ENCODE data around the gene SLC16A12.
"Not testable (repeated sequence)": the region's sequence is repeated elsewhere in the genome, so short reads cannot be mapped to it uniquely, and the experiment has no call there.

The SLC16A12 gene

DNA sequence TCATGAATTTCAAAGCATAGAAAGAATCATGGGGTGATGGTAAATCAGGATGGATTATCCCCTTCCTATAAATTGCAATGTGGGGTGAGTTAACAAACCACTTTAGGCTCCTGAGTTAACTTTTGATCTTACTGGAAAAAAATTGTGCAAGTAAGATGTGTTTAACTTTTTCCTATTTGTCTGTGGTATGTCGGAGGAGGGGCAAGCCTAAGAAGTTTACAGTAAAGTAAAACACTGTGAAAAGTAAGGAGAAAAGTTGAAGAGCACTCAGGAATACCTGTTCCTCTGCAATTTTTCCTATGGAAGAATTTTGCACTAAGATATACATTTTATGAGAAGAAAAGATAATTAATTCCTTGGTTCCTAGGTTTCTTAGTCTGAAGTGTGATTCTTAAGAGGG lies 76.6 kb downstream of the SLC16A12 start:
- no peak overlapping the region for H3K4me3 ChIP-seq (ENCODE audit: low read length)
- no peak for TF ChIP-seq ZNF274 (IDR thresholded peaks at IDR 0.05; ENCODE audit: low read depth, low read length)

DNA sequence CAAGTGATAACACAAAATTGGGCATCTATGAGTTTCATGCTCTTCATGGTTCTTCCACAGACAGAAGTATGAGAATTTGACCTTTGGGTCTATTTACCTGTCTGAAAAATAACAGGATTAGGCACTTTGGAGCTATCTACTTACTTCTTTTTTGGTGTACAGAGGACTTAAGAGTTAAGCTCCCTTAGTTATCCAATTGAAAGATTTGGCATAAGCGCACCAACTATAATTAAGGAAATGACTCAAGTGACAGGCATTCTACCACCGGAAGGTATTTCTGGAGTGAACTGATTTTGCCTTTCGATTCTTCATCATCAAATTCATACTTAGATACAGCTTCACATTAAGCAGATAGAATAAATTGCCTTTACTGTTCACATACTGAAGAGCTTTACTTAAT lies 77.1 kb downstream of the SLC16A12 start:
- no peak overlapping the region for H3K4me3 ChIP-seq (ENCODE audit: low read length)
- no peak for TF ChIP-seq ZNF274 (IDR thresholded peaks at IDR 0.05; ENCODE audit: low read depth, low read length)

DNA sequence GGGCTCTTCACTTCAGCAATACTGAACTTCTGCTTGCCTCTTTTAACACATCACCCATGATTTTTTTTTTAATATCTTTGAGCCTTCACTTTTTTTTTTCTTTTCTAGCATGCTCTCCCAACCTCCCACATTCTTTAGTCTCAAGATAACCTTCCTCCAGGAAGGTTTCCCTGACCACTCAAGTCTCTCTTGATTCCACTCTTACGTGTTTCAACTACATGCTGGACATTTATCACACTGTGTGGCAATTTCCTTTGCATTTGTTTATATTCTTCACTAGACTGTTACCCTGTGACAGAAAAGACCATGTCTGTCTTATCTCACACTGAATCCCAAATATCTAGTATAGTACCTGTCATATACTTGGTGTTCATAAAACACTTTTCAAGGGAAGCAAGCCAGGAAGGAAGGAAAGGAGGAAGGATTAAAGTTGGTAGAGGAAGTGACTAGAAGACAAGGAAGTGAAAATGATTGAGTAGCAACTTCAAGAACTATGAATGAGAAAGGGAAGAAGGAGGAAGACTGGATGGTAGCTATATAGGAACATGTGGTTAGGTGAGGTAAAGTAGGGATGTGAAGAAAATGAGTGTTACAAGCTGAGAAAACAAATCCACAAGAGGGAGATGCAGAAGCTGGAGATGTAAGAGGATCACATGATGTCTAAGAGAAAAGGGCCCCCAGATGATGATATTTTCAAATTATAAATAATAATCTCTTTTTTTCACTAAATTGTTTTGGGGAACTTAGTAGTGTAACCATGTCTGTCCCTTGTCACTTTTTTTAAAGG lies 80.6 kb downstream of the SLC16A12 start:
- no peak for TF ChIP-seq ZNF274 (IDR thresholded peaks at IDR 0.05; ENCODE audit: low read depth, low read length)
- H3K4me3 ChIP-seq (ENCODE audit: low read length): no peak overlapping the region

DNA sequence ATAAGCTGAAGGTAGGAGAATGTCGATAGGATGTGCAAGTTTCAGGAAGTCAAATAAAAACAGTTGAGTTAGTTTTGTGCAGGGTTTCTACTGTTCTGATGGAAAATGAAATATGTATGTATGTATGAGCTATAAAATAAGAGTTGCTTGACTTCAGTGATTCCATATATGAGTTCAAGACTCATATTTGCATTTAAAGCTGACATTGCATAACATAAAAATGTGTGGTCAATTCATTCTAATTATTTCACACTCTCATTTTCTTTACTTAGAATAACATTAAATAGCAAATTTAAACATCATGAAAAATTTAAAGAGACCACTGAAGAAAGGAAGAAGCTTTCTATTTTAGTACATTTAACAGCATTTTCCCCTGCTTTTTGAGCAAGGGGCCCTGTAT lies 83.2 kb downstream of the SLC16A12 start:
- no peak for TF ChIP-seq ZNF274 (IDR thresholded peaks at IDR 0.05; ENCODE audit: low read depth, low read length)
- no peak overlapping the region for H3K4me3 ChIP-seq (ENCODE audit: low read length)

DNA sequence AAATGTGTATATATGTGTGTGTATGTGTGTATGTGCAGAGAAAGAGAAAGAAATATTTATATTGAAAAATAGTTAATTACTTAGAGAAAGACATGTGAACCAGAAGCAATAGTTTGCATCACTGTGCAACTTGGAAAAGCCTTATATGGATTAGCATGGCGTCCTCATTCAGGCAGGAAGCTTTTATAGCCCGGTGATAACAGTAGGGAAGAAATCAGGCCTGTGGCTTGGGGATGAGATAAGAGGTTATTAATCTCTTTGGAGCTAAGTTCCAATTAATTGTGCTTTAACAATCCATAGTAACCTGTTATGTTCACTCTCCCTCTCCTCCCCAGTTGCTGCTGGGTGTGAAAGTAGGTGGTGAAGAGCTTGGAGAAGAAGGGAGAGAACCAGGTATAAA lies 84.5 kb downstream of the SLC16A12 start:
- TF ChIP-seq ZNF274 (IDR thresholded peaks at IDR 0.05; ENCODE audit: low read depth, low read length): no peak
- no peak overlapping the region for H3K4me3 ChIP-seq (ENCODE audit: low read length)

DNA sequence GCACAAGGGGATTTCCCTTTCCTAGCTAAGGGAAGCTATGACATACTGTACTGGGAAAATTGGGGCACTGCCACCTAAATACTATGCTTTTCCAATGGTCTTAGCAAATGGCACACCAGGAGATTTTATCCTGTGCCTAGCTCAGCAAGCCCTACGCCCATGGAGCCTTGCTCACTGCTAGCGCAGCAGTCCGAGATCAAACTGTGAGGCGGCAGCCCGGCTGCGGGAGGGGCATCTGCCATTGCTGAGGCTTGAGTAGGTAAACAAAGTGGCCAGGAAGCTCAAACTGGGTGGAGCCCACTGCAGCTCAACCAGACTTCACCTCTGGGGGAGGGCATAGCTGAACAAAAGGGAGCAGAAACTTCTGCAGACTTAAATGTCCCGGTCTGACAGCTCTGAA lies 90.6 kb downstream of the SLC16A12 start:
- H3K4me3 ChIP-seq (ENCODE audit: low read length): not testable (repeated sequence)

DNA sequence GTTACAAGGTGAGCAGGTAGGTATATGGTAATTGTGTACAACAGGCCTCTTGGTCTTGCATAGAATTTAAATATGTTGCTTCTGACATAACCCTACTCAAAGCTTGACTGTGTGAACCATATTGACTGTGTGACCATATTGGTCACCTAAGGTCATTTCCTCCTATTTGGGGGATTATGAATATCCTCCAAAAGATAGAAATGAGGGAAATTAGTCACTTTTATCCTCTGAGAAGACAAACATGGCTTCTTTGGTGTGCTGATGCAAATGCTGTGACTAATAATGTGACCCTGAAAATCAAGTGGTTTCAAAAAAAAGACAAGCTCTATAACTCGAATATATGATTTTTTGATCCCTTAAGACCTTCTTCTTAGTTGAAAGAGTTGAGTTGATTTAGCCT lies 93.1 kb downstream of the SLC16A12 start:
- TF ChIP-seq ZNF274 (IDR thresholded peaks at IDR 0.05; ENCODE audit: low read depth, low read length): no peak
- no peak overlapping the region for H3K4me3 ChIP-seq (ENCODE audit: low read length)

DNA sequence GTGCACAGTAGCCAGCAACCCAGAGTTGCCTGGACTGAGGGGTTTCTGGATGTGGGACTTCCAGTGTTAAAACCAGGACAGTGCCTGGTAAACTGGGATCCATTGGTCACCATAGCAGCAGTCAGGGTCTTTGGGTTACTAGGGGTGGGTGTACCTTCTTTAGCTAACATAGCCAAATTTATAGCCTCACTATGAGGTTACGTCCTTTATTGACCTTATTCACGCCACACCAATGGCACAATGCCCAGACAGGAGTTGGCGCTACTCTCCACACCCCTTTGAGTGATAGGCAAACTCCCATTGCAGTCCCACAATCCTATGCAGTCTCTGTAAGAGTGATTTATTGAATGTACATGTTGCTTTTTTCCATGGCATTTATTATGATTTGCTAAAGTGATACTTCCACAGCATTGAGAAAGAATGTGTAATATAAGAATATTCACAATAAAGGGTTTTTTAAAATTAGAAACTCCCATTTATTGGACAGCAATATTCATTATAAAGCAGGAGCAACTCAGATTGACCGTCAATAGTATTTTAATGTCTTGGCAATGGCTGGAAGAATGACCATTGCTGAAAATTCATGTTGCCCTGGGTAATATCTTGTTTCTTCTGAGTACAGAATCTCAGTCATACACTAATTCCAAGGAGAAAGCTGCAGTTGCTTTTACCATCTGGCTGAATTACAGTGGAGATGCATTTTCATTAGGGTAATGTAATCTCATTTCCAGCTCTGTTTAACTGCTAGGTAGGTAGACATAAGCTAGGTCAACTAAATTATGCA lies 95.0 kb downstream of the SLC16A12 start:
- no peak for TF ChIP-seq ZNF274 (IDR thresholded peaks at IDR 0.05; ENCODE audit: low read depth, low read length)

DNA sequence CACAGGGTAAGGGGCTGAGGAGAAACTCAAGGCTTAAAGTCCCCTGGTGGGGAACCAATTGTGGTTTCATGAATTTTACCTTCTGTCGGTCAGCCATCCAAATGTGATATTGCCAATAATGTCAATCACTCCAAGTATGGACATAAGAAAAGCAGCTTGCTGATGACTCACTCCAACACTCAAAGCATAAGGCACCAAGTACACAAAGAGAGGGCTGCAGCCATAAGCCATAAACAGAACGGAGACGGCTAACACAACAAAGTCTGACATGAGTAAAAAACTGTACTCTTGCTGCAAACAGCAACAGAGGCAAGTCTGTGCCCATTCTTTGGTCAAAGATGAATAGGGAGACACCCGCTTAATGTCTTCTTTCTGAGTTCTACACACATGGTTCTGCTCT lies 96.9 kb downstream of the SLC16A12 start:
- no peak for TF ChIP-seq ZNF274 (IDR thresholded peaks at IDR 0.05; ENCODE audit: low read depth, low read length)
- no peak overlapping the region for H3K4me3 ChIP-seq (ENCODE audit: low read length)

More for the DNA sequence above, 95.0 kb downstream of the SLC16A12 start:
- H3K4me3 ChIP-seq (ENCODE audit: low read length): no peak overlapping the region

DNA sequence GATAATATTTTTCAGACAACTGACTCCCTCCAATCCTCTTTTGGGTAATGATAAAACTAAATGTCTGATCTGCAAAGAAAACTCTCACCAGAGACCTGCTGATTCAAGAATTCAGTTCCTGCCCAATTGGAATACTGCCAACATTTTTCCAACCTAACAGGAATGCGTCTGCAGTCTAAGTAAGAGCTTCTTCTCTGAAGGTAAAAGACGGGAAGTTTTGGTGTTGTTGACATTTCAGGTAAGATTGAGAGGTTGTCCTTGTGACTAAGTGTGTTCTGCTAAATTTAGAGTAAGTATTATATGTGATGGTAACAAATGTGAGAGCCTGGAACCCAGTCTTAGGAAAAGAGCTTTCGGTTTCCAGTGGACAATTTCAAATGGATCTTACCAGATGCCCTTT lies 103.4 kb downstream of the SLC16A12 start:
- no peak for TF ChIP-seq ZNF274 (IDR thresholded peaks at IDR 0.05; ENCODE audit: low read depth, low read length)
- no peak overlapping the region for H3K4me3 ChIP-seq (ENCODE audit: low read length)

DNA sequence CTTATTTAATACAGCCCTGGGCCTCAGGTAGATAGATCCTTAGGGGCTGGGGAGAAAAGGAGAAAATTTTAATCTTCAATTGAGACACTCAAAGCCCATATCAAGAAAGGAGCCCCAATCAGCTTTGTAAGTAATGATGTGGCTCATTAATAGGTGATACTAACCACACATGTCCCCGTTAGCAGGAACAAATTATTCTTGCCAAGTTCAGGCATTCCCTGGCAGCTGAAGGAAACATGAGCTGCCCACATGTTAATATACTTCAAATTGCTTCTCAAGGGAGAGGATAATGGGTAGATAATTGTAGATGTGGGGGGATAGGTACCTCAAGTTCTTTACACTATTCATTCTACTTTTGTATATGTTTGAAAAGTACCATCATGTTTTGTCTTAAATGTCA lies 106.5 kb downstream of the SLC16A12 start:
- no peak overlapping the region for H3K4me3 ChIP-seq (ENCODE audit: low read length)
- TF ChIP-seq ZNF274 (IDR thresholded peaks at IDR 0.05; ENCODE audit: low read depth, low read length): no peak

DNA sequence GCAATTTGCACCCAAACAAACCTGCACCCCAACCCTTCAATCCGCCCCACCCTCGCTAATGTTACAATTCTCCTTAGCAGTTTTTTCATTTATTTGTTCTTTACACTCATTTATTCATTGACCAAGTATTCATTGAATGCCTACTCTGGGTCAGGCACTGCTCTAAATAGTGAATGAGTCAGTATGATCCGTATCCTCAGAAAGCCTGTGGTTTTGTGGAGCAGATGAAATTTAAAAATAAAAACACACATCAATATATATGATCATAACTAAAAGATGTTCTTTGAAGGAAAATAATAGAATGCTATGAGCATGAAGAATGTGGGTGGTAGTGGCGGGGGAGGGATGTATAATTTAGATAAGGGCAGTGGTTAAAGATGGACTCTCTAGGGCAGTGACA lies 107.8 kb downstream of the SLC16A12 start:
- TF ChIP-seq ZNF274 (IDR thresholded peaks at IDR 0.05; ENCODE audit: low read depth, low read length): no peak
- no peak overlapping the region for H3K4me3 ChIP-seq (ENCODE audit: low read length)

DNA sequence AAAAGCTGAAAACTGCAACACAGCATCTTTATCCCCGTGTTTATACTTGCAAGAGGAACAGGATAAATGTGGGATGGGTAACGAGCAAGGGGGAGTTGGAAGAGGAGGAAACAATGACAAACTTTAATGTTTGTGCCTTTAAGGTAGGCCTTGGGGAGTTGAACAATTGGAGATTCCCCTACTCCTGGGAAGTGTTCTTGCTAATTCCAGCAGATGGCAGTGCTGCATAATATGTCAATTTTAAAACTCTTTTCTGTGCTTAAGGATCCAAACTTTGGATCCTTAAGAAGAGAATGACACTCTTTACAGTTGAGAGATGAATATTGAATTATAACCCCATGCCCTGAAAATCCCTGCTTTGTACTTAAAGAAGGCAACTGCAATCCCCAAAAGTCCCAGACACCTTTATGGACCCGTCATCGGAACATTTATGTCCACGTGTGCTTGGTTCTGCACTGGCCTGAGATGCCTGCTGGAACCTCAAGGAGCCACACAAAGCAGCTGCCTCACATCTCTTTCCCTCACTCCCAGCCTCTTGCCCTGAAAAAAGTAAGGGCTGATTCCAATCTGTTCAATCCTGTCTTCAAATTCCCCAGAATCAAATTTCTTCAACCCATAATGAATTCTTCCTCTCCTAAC lies 109.0 kb downstream of the SLC16A12 start:
- TF ChIP-seq ZNF274 (IDR thresholded peaks at IDR 0.05; ENCODE audit: low read depth, low read length): no peak

DNA sequence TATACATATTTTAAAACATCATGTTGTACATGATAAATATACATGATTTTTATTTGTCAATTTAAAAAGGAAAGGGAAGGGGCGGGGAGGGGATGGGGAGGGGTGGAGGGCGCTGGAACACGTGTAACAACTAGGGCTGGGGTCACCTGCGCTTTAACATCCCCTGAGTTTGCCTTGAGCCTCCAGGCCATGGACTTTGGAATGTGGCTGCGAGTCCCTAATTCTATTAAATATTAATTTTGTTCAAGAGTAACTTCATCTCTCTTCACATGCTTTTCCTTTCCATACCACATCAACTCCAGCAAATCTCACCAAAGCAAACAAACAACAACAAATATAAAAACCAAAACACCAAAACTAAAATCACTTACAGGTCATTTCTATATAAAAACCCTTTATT lies 110.4 kb downstream of the SLC16A12 start:
- no peak for TF ChIP-seq ZNF274 (IDR thresholded peaks at IDR 0.05; ENCODE audit: low read depth, low read length)
- H3K4me3 ChIP-seq (ENCODE audit: low read length): no peak overlapping the region

More for the DNA sequence above, 109.0 kb downstream of the SLC16A12 start:
- H3K4me3 ChIP-seq (ENCODE audit: low read length): no peak overlapping the region

DNA sequence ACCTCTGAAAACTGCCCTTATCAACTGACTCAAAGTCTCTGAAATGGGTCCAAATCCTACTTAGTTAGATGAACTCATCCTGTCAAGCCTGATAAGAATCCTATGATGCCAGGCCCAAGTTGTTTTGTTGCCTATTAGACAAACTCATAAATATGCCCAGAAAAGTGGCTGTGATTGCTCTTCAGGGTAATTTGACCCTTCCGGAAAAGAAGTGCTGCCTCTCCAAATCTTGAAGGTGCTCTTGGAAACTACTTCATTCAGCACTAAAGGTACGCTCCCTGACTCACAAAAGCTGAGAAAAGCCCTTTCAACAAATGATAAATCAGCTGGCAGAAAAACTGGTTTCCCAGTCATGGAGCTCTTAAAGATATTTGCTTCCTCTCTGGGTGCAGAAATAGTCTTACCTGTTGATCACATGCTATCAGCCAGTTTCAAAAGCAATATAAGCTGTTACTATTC lies 114.3 kb downstream of the SLC16A12 start:
- no peak for TF ChIP-seq ZNF274 (IDR thresholded peaks at IDR 0.05; ENCODE audit: low read depth, low read length)
- H3K4me3 ChIP-seq (ENCODE audit: low read length): no peak overlapping the region

Data from GM08714 (cell line).